K562 (cell line): ENCODE measurements around the gene RPL19. TPM values are rescaled to one million over a fixed set of nuclear protein-coding genes. Genes with fewer than 3 reads are reported as not detected.
A peak's percentile ranks its signal among the peaks of the same experiment; 100 is the strongest.

ENCODE experiments used
- CC2D1A ChIP-seq: fragments of 450-650 bp; IDR thresholded peaks from 2 replicates; pipeline ENCODE4 v1.6.1; 2017; ENCODE audit warnings: mild to moderate bottlenecking
- CHD1 ChIP-seq: fragments of 200-600 bp; sonication (generic); IDR thresholded peaks from one replicate; pipeline ENCODE4 v1.6.1; 2012; ENCODE audit warnings: mild to moderate bottlenecking, moderate library complexity, low read length, inconsistent platforms
- FUS ChIP-seq: fragments of 200-400 bp; formaldehyde crosslinking; optimal IDR thresholded peaks from 2 replicates; pipeline ENCODE3; 2017; ENCODE audit warnings: low read depth, low read length
- JUND ChIP-seq, 2 experiments: IDR thresholded peaks; 2 replicates in 1 of 2; 3 replicates in 1 of 2; pipeline ENCODE4 v1.6.1; 2011; ENCODE audit warnings: borderline replicate concordance in 2 of 2, low read depth in 2 of 2, low read length in 2 of 2, improper control_type of control experiment in 1 of 2, missing biosample characterization in 1 of 2, missing genetic modification characterization in 1 of 2, missing genetic modification reagents in 1 of 2
- L3MBTL2 ChIP-seq: fragments of 450-650 bp; IDR thresholded peaks from 2 replicates; pipeline ENCODE4 v1.6.1; 2016; ENCODE audit warnings: mild to moderate bottlenecking, moderate library complexity
- MYBL2 ChIP-seq, 2 experiments: fragments of 450-650 bp in 1 of 2; sonication (generic) in 1 of 2; formaldehyde crosslinking in 1 of 2; IDR thresholded peaks; 2 replicates each; pipeline versions ENCODE4 v1.6.1 to v1.8.1; 2017 to 2022; ENCODE audit warnings: borderline replicate concordance in 1 of 2, inconsistent platforms in 1 of 2, low read depth in 1 of 2, mild to moderate bottlenecking in 1 of 2, missing genetic modification reagents in 1 of 2, moderate library complexity in 1 of 2
- PHB ChIP-seq: fragments of 250-450 bp; sonication (Bioruptor Pico); IDR thresholded peaks from 2 replicates; pipeline ENCODE4 v1.5.0; 2021
- RBFOX2 ChIP-seq: fragments of 200-400 bp; formaldehyde crosslinking; IDR thresholded peaks from 2 replicates; pipeline ENCODE4 v1.6.1; 2017; ENCODE audit warnings: low read depth, mild to moderate bottlenecking, low read length, moderate library complexity
- SIX5 ChIP-seq, 2 experiments: IDR thresholded peaks; 2 replicates each; pipeline ENCODE4 v1.6.1; 2011; ENCODE audit warnings: low read length in 2 of 2, borderline replicate concordance in 1 of 2, low read depth in 1 of 2, mild to moderate bottlenecking in 1 of 2, moderate library complexity in 1 of 2; ENCODE audit not compliant: insufficient read depth in 1 of 2
- ZNF12 ChIP-seq: sonication (generic); formaldehyde crosslinking; IDR thresholded peaks from 2 replicates; pipeline ENCODE4 v1.4.0; 2020; ENCODE audit warnings: mild to moderate bottlenecking, missing genetic modification reagents
- ZNF121 ChIP-seq: sonication (generic); formaldehyde crosslinking; conservative IDR thresholded peaks from 2 replicates; pipeline ENCODE4 v1.8.0; 2022; ENCODE audit warnings: missing genetic modification reagents
- ZNF282 ChIP-seq: sonication (generic); formaldehyde crosslinking; IDR thresholded peaks from 2 replicates; pipeline ENCODE4 v1.8.1; 2023; ENCODE audit warnings: missing genetic modification reagents
- ZNF431 ChIP-seq: sonication (generic); formaldehyde crosslinking; IDR thresholded peaks from 2 replicates; pipeline ENCODE4 v1.8.0; 2022; ENCODE audit warnings: mild to moderate bottlenecking, missing genetic modification reagents
- polyA plus RNA-seq, 8 experiments: library from polyadenylated mRNA; depleted of rRNA in 4 of 8; stranded (reverse) in 5 of 8; unstranded in 3 of 8; fragments of >200 nt; fragmentation: Nextera tagmentation in 2 of 8; fragmentation: Illumina TruSeq in 1 of 8; extraction: Ambion mirVana in 2 of 8; extraction: Trizol in 1 of 8; gene quantifications; 2 replicates each; pipeline versions ENCODE4 v1.2.1 to v1.2.3, GENCODE V29; 2011 to 2014; ENCODE audit warnings: inconsistent platforms in 1 of 8, missing spikeins in 1 of 8
- total RNA-seq, 7 experiments: library from RNA; depleted of rRNA in 6 of 7; stranded (reverse); fragments of >200 nt in 6 of 7; fragmentation: Illumina TruSeq in 2 of 7; extraction: Trizol in 2 of 7; gene quantifications; 2 replicates each; pipeline versions ENCODE4 v1.2.1 to v1.2.3, GENCODE V29; 2011 to 2021; ENCODE audit warnings: low replicate concordance in 1 of 7
- TF ChIP-seq, protein P1 (sequence below), 2 experiments: fragments of 450-650 bp; formaldehyde crosslinking in 1 of 2; IDR thresholded peaks; 2 replicates each; pipeline versions ENCODE4 v1.4.0 to v1.6.1; 2014 to 2020; ENCODE audit warnings: mild to moderate bottlenecking in 2 of 2, borderline replicate concordance in 1 of 2, low read depth in 1 of 2
- TF ChIP-seq, protein P2 (sequence below): fragments of 450-650 bp; conservative IDR thresholded peaks from 2 replicates; pipeline ENCODE4 v1.6.1; 2016; ENCODE audit warnings: missing genetic modification characterization, low read depth, mild to moderate bottlenecking, control low read depth, missing compliant biosample characterization

The RPL19 gene
- total and polyA plus RNA-seq, 9 of the 15 experiments (the other 6 are each of a cell fraction or from before 2014, with no cell fraction given) = 2,263 to 4,614 (median 3,727) TPM

DNA sequence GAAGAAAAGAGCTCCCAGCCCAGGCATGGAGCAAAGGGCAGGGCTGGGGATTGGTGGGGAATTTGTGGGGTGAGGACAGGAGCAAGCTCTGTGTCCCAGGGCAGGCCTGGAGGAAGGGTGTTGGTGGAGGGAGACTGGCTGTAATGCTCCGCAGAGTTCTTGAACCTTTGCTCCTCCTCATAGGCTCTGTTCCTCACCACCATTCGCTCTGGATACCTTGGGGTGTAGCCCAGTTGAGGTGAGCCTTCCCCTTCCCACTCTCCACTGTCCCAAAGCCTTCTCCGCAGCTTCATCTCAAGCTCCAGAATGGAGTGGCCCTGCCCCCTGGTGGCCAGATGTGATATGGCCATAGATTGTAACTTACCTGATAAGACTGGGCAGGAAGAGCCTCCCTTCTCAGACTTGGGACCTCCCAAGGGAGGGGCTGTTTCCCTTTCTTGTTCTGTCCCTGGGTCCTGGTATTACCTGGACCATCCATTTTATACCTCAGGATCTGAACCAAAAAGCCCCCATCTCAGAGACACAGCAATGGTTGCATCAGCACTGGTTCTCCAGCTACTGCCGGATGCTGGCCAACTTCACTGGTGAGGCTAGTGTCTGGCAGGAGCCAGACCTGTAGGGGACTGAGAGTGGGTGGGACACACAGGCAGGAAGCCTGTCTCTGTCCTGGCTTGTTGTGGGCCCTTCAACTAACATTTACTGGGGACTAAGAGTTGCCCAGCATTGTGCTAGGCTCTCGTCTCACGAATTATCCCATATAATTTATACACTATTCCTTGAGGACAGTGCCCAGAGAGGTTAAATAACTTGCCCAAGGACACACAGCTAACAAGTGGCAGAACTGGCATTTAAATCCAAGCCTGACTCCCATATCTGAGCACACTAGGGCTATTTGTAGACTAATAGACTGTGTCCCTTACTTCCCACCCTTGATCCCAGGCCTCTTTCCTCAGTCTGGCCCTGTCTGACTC lies 44.8 kb downstream of the RPL19 start (continued):
- TF ChIP-seq, protein P1, sequence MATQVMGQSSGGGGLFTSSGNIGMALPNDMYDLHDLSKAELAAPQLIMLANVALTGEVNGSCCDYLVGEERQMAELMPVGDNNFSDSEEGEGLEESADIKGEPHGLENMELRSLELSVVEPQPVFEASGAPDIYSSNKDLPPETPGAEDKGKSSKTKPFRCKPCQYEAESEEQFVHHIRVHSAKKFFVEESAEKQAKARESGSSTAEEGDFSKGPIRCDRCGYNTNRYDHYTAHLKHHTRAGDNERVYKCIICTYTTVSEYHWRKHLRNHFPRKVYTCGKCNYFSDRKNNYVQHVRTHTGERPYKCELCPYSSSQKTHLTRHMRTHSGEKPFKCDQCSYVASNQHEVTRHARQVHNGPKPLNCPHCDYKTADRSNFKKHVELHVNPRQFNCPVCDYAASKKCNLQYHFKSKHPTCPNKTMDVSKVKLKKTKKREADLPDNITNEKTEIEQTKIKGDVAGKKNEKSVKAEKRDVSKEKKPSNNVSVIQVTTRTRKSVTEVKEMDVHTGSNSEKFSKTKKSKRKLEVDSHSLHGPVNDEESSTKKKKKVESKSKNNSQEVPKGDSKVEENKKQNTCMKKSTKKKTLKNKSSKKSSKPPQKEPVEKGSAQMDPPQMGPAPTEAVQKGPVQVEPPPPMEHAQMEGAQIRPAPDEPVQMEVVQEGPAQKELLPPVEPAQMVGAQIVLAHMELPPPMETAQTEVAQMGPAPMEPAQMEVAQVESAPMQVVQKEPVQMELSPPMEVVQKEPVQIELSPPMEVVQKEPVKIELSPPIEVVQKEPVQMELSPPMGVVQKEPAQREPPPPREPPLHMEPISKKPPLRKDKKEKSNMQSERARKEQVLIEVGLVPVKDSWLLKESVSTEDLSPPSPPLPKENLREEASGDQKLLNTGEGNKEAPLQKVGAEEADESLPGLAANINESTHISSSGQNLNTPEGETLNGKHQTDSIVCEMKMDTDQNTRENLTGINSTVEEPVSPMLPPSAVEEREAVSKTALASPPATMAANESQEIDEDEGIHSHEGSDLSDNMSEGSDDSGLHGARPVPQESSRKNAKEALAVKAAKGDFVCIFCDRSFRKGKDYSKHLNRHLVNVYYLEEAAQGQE (IDR thresholded peaks at IDR 0.05; ENCODE audit: borderline replicate concordance) = peak; percentile 74; the same call in 1 of the 2 replicates
- TF ChIP-seq, protein P1 (CRISPR knock-in tag; IDR thresholded peaks at IDR 0.05; ENCODE audit: low read depth) = no peak
- TF ChIP-seq L3MBTL2 (no peak), JUND (IDR thresholded peaks at IDR 0.05; ENCODE audit: borderline replicate concordance, low read depth, low read length) (peak; percentile 37; the same call in 1 of the 2 replicates), JUND (tag; IDR thresholded peaks at IDR 0.05; ENCODE audit: borderline replicate concordance, low read depth, low read length) (no peak), FUS (no peak), CHD1 (no peak), ZNF12 (CRISPR knock-in tag) (no peak), CC2D1A (peak; percentile 62; the same call in 1 of the 2 replicates), ZNF431 (CRISPR knock-in tag) (no peak; the same call in 1 of the 2 replicates), PHB (CRISPR knock-in tag) (no peak), SIX5 (IDR thresholded peaks at IDR 0.05; ENCODE audit: borderline replicate concordance in 1 of 2, insufficient read depth in 1 of 2, low read depth in 1 of 2, low read length in 2 of 2) (no peak), RBFOX2 (no peak), ZNF282 (CRISPR knock-in tag) (no peak), ZNF121 (no peak), MYBL2 (IDR thresholded peaks at IDR 0.05; ENCODE audit: low read depth) (no peak), MYBL2 (CRISPR knock-in tag; IDR thresholded peaks at IDR 0.05; ENCODE audit: borderline replicate concordance) (no peak)
- TF ChIP-seq, protein P2, sequence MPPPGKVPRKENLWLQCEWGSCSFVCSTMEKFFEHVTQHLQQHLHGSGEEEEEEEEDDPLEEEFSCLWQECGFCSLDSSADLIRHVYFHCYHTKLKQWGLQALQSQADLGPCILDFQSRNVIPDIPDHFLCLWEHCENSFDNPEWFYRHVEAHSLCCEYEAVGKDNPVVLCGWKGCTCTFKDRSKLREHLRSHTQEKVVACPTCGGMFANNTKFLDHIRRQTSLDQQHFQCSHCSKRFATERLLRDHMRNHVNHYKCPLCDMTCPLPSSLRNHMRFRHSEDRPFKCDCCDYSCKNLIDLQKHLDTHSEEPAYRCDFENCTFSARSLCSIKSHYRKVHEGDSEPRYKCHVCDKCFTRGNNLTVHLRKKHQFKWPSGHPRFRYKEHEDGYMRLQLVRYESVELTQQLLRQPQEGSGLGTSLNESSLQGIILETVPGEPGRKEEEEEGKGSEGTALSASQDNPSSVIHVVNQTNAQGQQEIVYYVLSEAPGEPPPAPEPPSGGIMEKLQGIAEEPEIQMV (tag) = no peak
